Omental fat pad (tissue), 4 donors: ENCODE results near the gene PROSER3. TPM values are rescaled to one million over a fixed set of nuclear protein-coding genes. Genes with fewer than 3 reads are reported as not detected.

Experiments used
- ATAC-seq: fragments of 150-250 bp; one replicate; pipeline ENCODE4 v1.9.1; 2016; ENCODE audit warnings: mild to moderate bottlenecking, moderate library complexity; ENCODE audit not compliant: low FRiP score
- DNase-seq: peaks from one replicate; pipeline ENCODE4 v3.0.0-alpha.2; 2019; ENCODE audit warnings: low spot score
- CTCF ChIP-seq, 3 donors: fragments of 450-650 bp; IDR thresholded peaks; one replicate each; pipeline ENCODE4 v1.5.1; 2016 to 2017; ENCODE audit warnings: antibody characterized with exemption in 3 of 3, mild to moderate bottlenecking in 3 of 3, moderate library complexity in 2 of 3
- total RNA-seq, 4 donors: library from RNA; depleted of rRNA; stranded (reverse); fragments of >200 nt; gene quantifications; one replicate each; pipeline ENCODE4 v1.1.0, GENCODE V29; 2016

PROSER3 gene
- total RNA-seq, 4 donors from 2014 or later: 3.7 to 7.5 (median 5.3) TPM

- TF ChIP-seq CTCF (IDR thresholded peaks at IDR 0.05): no peak
- ATAC-seq (no peak), DNase-seq (no peak)
These were observed 39.5 kb upstream of the PROSER3 start for GRCh38 chr19:35718345-35719041.

GRCh38 chr19:35719402-35720162 lies 38.4 kb upstream of the PROSER3 start:
- DNase-seq: no peak
- TF ChIP-seq CTCF (IDR thresholded peaks at IDR 0.05): no peak
- no peak for ATAC-seq

GRCh38 chr19:35720163-35720524 lies 37.8 kb upstream of the PROSER3 start:
- TF ChIP-seq CTCF (IDR thresholded peaks at IDR 0.05): no peak
- no peak for ATAC-seq
- DNase-seq: no peak

- DNase-seq (no peak), ATAC-seq (no peak)
- no peak for TF ChIP-seq CTCF (IDR thresholded peaks at IDR 0.05)
These were observed 37.3 kb upstream of the PROSER3 start for GRCh38 chr19:35720648-35721047.

GRCh38 chr19:35721374-35721773 lies 36.6 kb upstream of the PROSER3 start:
- DNase-seq: no peak
- TF ChIP-seq CTCF (IDR thresholded peaks at IDR 0.05): no peak
- ATAC-seq: no peak

GRCh38 chr19:35722461-35722860 lies 35.5 kb upstream of the PROSER3 start:
- ATAC-seq: no peak
- no peak for TF ChIP-seq CTCF (IDR thresholded peaks at IDR 0.05)
- DNase-seq: no peak

- DNase-seq: no peak
- TF ChIP-seq CTCF (IDR thresholded peaks at IDR 0.05): no peak
- ATAC-seq: no peak
These were observed 35.1 kb upstream of the PROSER3 start for GRCh38 chr19:35722897-35723296.
